GM12878 (cell line): ENCODE data around the gene TDP1.

Experiments used
- ATF3 ChIP-seq: IDR thresholded peaks from 2 replicates; pipeline ENCODE4 v1.6.1; 2011; ENCODE audit warnings: low read depth, mild to moderate bottlenecking, low read length, moderate library complexity, borderline replicate concordance; ENCODE audit errors: extremely low read depth
- CHD2 ChIP-seq: IDR thresholded peaks from 2 replicates; pipeline ENCODE4 v1.6.1; 2011; ENCODE audit warnings: low read depth, low read length, improper control_type of control experiment, borderline replicate concordance
- CTCF ChIP-seq, 3 experiments: IDR thresholded peaks in 2 of 3; conservative IDR thresholded peaks in 1 of 3; 2 replicates each; pipeline ENCODE4 v1.5.1; 2011; ENCODE audit warnings: low read depth in 3 of 3, low read length in 3 of 3, mild to moderate bottlenecking in 3 of 3, control low read depth in 2 of 3, moderate library complexity in 2 of 3, inconsistent platforms in 1 of 3, mixed read lengths in 1 of 3; ENCODE audit not compliant: control insufficient read depth in 2 of 3, insufficient read depth in 1 of 3; ENCODE audit errors: extremely low read depth in 1 of 3
- NFIC ChIP-seq: IDR thresholded peaks from 2 replicates; pipeline ENCODE4 v1.6.1; 2012; ENCODE audit warnings: low read depth, mild to moderate bottlenecking, inconsistent platforms, low read length, moderate library complexity
- PAX8 ChIP-seq: fragments of 450-650 bp; IDR thresholded peaks from 2 replicates; pipeline ENCODE4 v1.6.1; 2017; ENCODE audit warnings: mild to moderate bottlenecking, moderate library complexity
- POLR2A ChIP-seq: IDR thresholded peaks from 2 replicates; pipeline ENCODE4 v1.6.1; 2011; ENCODE audit warnings: low read depth, mild to moderate bottlenecking, low read length
- RAD21 ChIP-seq: IDR thresholded peaks from 2 replicates; pipeline ENCODE4 v1.6.1; 2011; ENCODE audit warnings: mild to moderate bottlenecking, low read depth, low read length, moderate library complexity; ENCODE audit not compliant: insufficient read depth
- SMC3 ChIP-seq: IDR thresholded peaks from 2 replicates; pipeline ENCODE4 v1.6.1; 2011; ENCODE audit warnings: low read length, improper control_type of control experiment, borderline replicate concordance
- SREBF2 ChIP-seq: IDR thresholded peaks from 2 replicates; pipeline ENCODE4 v1.6.1; 2012; ENCODE audit warnings: mild to moderate bottlenecking, low read length

DNA sequence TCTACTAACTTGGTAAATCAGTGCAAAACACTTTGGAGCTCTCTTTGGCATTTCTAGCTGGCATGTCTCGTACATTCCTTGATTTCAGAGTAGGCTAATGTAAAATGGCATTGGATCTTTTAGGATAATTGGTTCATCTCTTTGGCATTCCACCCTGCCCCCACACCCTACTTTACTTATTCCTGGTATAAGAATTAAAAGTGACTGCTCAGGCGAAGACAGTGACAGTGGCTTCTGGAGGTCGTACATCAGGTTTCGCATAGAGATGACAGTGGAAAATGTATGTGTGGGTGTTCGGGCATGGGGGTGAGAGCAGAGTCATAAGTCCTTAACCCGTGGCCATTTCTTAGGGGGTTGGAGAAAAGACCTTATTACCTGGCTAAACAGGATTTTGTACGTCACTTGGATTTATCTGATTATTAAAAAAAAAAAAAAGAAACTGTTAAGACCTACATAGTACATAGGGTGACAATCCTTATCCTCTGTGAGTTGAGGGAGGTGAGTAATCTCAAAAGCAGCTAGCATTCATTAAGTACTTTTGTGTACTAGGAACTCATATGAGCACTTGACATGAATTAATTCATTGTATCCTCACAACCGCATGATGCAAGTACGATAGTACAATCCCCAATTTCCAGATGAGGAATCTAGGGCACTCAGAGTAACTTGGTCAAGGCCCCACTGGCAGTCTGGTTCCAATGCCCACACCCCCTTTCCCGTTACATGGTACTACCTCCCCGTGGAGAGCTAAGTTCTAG lies 83.7 kb downstream of the TDP1 start:
- TF ChIP-seq CHD2 = no peak
- TF ChIP-seq SREBF2 = no peak
- no peak for TF ChIP-seq CTCF (IDR thresholded peaks at IDR 0.05 in 2 of 3, conservative IDR thresholded peaks at IDR 0.05 in 1 of 3; ENCODE audit: control insufficient read depth in 2 of 3, extremely low read depth in 1 of 3, insufficient read depth in 1 of 3, low read depth in 3 of 3, low read length in 3 of 3)
- no peak for TF ChIP-seq NFIC
- no peak for TF ChIP-seq POLR2A
- no peak for TF ChIP-seq ATF3
- TF ChIP-seq PAX8 = no peak
- TF ChIP-seq SMC3 = no peak
- TF ChIP-seq RAD21 = no peak
